PFSK-1 (cell line): ENCODE data around the gene DDO.

Experiments
- FOXP2 ChIP-seq: optimal IDR thresholded peaks from 2 replicates; pipeline ENCODE3; 2011; ENCODE audit warnings: borderline replicate concordance, control low read depth, inconsistent platforms; ENCODE audit not compliant: insufficient read depth; ENCODE audit errors: extremely low read length, extremely low read depth
- POLR2AphosphoS5 ChIP-seq: IDR thresholded peaks from 2 replicates; pipeline ENCODE4 v1.6.1; 2012; ENCODE audit warnings: low read depth, mild to moderate bottlenecking, control low read depth, low read length, moderate library complexity
- SIN3A ChIP-seq: IDR thresholded peaks from 2 replicates; pipeline ENCODE4 v1.6.1; 2012; ENCODE audit warnings: mild to moderate bottlenecking, low read length, moderate library complexity, borderline replicate concordance; ENCODE audit not compliant: insufficient read depth
- TAF1 ChIP-seq: IDR thresholded peaks from 2 replicates; pipeline ENCODE4 v1.6.1; 2012; ENCODE audit warnings: low read length, control low read depth, borderline replicate concordance; ENCODE audit not compliant: insufficient read depth
- TF ChIP-seq, protein P1 (sequence below), 2 experiments: IDR thresholded peaks; 2 replicates each; pipeline versions ENCODE4 v1.6.1 to v1.8.0; 2011 to 2012; ENCODE audit warnings: low read depth in 2 of 2, low read length in 2 of 2, control low read depth in 1 of 2, inconsistent platforms in 1 of 2, mild to moderate bottlenecking in 1 of 2, moderate library complexity in 1 of 2; ENCODE audit not compliant: insufficient read depth in 1 of 2

DDO gene

GRCh38 chr6:110366256-110366655, 49.1 kb downstream of the DDO start:
- TF ChIP-seq, protein P1, sequence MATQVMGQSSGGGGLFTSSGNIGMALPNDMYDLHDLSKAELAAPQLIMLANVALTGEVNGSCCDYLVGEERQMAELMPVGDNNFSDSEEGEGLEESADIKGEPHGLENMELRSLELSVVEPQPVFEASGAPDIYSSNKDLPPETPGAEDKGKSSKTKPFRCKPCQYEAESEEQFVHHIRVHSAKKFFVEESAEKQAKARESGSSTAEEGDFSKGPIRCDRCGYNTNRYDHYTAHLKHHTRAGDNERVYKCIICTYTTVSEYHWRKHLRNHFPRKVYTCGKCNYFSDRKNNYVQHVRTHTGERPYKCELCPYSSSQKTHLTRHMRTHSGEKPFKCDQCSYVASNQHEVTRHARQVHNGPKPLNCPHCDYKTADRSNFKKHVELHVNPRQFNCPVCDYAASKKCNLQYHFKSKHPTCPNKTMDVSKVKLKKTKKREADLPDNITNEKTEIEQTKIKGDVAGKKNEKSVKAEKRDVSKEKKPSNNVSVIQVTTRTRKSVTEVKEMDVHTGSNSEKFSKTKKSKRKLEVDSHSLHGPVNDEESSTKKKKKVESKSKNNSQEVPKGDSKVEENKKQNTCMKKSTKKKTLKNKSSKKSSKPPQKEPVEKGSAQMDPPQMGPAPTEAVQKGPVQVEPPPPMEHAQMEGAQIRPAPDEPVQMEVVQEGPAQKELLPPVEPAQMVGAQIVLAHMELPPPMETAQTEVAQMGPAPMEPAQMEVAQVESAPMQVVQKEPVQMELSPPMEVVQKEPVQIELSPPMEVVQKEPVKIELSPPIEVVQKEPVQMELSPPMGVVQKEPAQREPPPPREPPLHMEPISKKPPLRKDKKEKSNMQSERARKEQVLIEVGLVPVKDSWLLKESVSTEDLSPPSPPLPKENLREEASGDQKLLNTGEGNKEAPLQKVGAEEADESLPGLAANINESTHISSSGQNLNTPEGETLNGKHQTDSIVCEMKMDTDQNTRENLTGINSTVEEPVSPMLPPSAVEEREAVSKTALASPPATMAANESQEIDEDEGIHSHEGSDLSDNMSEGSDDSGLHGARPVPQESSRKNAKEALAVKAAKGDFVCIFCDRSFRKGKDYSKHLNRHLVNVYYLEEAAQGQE (IDR thresholded peaks at IDR 0.05; ENCODE audit: insufficient read depth in 1 of 2, low read depth in 2 of 2, low read length in 2 of 2): no peak
- TF ChIP-seq SIN3A: no peak
- no peak for TF ChIP-seq TAF1
- TF ChIP-seq POLR2AphosphoS5: no peak
- no peak for TF ChIP-seq FOXP2

- TF ChIP-seq SIN3A: no peak
- TF ChIP-seq, protein P1 (IDR thresholded peaks at IDR 0.05; ENCODE audit: insufficient read depth in 1 of 2, low read depth in 2 of 2, low read length in 2 of 2): no peak
- no peak for TF ChIP-seq POLR2AphosphoS5
- TF ChIP-seq FOXP2: no peak
- TF ChIP-seq TAF1: no peak
These were observed 50.8 kb downstream of the DDO start for GRCh38 chr6:110364364-110365105.

GRCh38 chr6:110363748-110364147, 51.6 kb downstream of the DDO start:
- no peak for TF ChIP-seq SIN3A

DNA sequence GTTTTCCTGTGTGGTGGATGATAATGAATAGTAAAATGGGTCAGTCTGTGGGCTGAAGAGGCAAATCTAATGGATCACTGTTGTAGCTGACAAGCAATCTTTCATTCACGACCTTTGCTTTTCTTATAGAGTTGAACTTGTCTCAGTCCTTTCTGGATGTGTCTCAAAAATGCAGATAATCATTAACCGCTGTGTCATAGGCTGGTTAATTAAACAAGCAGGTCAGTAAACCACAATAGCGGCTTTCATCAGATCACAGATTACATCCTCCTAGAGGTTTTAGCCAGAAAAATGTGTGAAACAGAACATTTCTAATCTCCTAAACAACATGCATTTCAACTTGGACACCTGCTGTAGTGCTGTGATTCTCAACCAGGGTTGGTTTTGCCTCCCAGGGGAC, 54.7 kb downstream of the DDO start:
- TF ChIP-seq, protein P1 (IDR thresholded peaks at IDR 0.05; ENCODE audit: insufficient read depth in 1 of 2, low read depth in 2 of 2, low read length in 2 of 2): no peak
- no peak for TF ChIP-seq TAF1
- TF ChIP-seq SIN3A: no peak
- TF ChIP-seq FOXP2: no peak
- no peak for TF ChIP-seq POLR2AphosphoS5

DNA sequence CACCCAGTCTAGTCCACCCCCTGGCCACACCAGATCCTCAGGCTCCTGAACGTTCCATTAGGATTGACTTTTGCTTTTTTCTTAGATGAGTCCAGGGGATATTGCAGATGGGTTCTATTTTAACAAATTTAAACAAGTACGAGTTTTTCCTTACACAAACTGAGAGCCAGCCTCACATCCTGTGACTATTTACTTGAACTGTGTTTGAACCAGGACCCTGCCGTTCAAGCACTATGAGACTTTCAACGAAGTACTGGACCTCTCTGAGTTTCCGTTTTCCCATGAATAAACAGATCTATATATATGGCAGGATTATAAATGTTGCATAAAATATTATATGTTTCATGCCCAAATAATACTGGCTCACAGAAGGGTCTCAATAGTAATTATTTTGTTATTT, 55.8 kb downstream of the DDO start:
- no peak for TF ChIP-seq POLR2AphosphoS5
- no peak for TF ChIP-seq TAF1
- TF ChIP-seq, protein P1 (IDR thresholded peaks at IDR 0.05; ENCODE audit: insufficient read depth in 1 of 2, low read depth in 2 of 2, low read length in 2 of 2): no peak
- no peak for TF ChIP-seq FOXP2
- TF ChIP-seq SIN3A: no peak
